ENCODE results near the gene KRTAP9-2.
"Not testable (repeated sequence)": the region's sequence is repeated elsewhere in the genome, so short reads cannot be mapped to it uniquely, and the experiment has no call there.

The KRTAP9-2 gene

DNA sequence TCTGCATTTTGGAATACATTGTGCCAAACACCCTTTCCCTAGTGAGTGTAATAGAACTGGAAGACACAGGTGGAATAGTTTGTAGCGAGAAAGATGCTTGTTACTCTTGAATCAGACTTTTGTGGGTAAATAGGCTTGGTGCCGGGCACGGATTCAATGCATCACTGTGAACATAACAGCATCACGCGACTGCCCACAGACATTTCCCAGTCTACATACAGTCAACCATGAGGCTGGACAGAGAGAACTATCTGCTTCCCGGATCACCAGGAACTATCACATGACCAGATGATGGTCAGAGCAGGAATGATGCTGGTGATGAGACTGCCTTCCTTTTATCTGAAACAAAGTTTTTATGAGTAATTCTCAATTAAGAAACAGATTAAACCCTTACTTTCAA, 397 bp upstream of the KRTAP9-2 start:
- Histone ChIP-seq H3K27ac (no peak overlapping the region), H3K4me3 (ENCODE audit: low read depth in 1 of 2, low read length in 1 of 2) (no peak overlapping the region), H3K9me3 (no peaks in the 10 kb centered on the region), H3K36me3 (no peaks in the 10 kb centered on the region), H3K27me3 (peaks cover 20% of the 10 kb centered on the region), H3K4me1 (ENCODE audit: control insufficient read depth in 1 of 2, insufficient read depth in 1 of 2, low read depth in 1 of 2, low read length in 1 of 2) (no peaks in the 10 kb centered on the region)
- TF ChIP-seq, protein P1, sequence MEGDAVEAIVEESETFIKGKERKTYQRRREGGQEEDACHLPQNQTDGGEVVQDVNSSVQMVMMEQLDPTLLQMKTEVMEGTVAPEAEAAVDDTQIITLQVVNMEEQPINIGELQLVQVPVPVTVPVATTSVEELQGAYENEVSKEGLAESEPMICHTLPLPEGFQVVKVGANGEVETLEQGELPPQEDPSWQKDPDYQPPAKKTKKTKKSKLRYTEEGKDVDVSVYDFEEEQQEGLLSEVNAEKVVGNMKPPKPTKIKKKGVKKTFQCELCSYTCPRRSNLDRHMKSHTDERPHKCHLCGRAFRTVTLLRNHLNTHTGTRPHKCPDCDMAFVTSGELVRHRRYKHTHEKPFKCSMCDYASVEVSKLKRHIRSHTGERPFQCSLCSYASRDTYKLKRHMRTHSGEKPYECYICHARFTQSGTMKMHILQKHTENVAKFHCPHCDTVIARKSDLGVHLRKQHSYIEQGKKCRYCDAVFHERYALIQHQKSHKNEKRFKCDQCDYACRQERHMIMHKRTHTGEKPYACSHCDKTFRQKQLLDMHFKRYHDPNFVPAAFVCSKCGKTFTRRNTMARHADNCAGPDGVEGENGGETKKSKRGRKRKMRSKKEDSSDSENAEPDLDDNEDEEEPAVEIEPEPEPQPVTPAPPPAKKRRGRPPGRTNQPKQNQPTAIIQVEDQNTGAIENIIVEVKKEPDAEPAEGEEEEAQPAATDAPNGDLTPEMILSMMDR (IDR thresholded peaks at IDR 0.05), result no peak

DNA sequence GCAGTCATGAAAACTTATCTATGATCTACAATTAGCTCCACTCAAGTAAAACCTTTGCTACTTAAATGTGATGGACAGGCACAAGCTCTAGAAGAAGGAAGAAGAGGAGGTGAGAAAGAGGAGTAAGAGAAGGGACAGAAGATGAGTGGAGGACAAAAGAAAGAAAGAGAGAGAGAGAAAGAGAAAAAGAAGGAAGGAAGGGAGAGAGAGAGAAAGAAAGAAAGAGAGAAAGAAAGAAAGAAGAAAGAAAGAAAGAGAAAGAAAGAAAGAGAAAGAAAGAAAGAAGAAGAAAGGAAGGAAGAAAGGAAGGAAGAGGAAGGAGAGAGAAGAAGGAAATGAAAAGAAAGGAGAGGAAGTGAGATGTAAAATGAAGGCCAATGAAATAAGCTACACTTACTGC, 3.6 kb downstream of the KRTAP9-2 start:
- Histone ChIP-seq H3K27ac (no peak overlapping the region), H3K36me3 (no peaks in the 10 kb centered on the region), H3K4me1 (ENCODE audit: control insufficient read depth in 1 of 2, insufficient read depth in 1 of 2, low read depth in 1 of 2, low read length in 1 of 2) (no peaks in the 10 kb centered on the region), H3K27me3 (peaks cover 49% of the 10 kb centered on the region), H3K4me3 (ENCODE audit: low read depth in 1 of 2, low read length in 1 of 2) (no peak overlapping the region), H3K9me3 (no peaks in the 10 kb centered on the region)
- TF ChIP-seq, protein P1 (IDR thresholded peaks at IDR 0.05), result no peak

DNA sequence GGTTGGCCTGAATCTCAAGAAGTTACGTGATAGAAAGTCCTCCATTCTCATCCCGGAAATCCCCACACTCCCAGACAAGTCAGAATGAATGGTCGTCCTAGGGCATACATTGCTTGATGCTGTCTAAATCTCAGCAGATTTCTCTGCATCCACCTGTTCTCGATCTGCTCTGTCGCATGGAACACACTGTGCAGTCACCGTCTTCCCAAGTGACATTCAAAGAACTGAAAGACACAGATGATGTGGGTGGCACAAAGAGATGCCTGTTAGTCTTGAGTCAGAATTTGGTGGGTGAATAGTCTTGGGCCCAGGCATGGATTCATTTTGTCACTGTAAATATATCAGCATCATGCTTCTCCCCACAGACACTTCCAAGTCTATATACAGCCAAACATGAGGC, 5.3 kb downstream of the KRTAP9-2 start:
- no peaks in the 10 kb centered on the region for H3K9me3 ChIP-seq
- TF ChIP-seq, protein P1 (IDR thresholded peaks at IDR 0.05), result no peak
- no peaks in the 10 kb centered on the region for H3K4me1 ChIP-seq (ENCODE audit: control insufficient read depth in 1 of 2, insufficient read depth in 1 of 2, low read depth in 1 of 2, low read length in 1 of 2)
- no peak overlapping the region for H3K4me3 ChIP-seq (ENCODE audit: low read depth in 1 of 2, low read length in 1 of 2)
- no peak overlapping the region for H3K27ac ChIP-seq
- H3K27me3 ChIP-seq, result peaks cover 49% of the 10 kb centered on the region
- H3K36me3 ChIP-seq, result no peaks in the 10 kb centered on the region

DNA sequence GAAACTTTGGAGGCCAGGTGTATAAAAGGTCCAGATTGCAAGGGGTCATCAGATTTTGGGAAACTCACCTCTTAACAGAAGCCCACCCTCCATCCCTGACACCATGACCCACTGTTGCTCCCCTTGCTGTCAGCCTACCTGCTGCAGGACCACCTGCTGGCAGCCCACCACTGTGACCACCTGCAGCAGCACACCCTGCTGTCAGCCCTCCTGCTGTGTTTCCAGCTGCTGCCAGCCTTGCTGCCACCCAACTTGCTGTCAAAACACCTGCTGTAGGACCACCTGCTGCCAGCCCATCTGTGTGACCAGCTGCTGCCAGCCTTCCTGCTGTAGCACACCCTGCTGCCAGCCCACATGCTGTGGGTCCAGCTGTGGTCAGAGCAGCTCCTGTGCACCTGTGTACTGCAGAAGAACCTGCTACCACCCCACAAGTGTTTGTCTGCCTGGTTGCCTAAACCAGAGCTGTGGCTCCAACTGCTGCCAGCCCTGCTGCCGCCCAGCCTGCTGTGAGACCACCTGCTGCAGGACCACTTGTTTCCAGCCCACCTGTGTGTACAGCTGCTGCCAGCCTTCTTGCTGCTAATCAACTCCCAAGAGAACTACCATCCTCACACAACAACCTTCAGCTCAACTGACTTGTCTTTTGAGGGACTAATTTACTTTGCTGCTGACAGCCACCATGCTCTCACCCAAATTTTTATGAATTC, 6.1 kb downstream of the KRTAP9-2 start, which contains the start of gene KRTAP9-3:
KRTAP9-3 (plus strand) TSS at position 51 of the 707 bp plus-strand sequence; CDS start at position 104, 53 bp downstream.
- peaks cover 54% of the 10 kb centered on the region for H3K27me3 ChIP-seq
- not testable (repeated sequence) for H3K9me3 ChIP-seq; H3K4me1 ChIP-seq (ENCODE audit: control insufficient read depth in 1 of 2, insufficient read depth in 1 of 2, low read depth in 1 of 2, low read length in 1 of 2); H3K36me3 ChIP-seq; H3K27ac ChIP-seq; H3K4me3 ChIP-seq (ENCODE audit: low read depth in 1 of 2, low read length in 1 of 2)

DNA sequence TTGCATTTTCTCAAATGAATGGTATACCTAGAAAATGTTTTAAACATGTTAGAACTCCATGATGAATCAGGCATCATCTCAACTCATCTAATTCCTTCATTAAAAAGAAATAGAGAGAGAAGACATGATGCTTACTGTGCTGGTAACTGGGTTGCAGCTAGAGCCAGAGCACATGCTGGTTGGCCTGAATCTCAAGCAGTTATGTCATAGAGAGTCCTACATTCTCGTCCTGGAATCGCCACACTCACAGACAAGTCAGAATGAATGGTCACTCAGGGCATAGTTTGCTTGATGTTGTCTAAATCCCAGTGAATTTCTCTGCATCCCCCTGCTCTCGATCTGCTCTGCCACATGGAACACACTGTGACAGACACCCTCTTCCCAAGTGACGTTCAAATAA, 10.7 kb downstream of the KRTAP9-2 start:
- not testable (repeated sequence) for H3K36me3 ChIP-seq; H3K9me3 ChIP-seq; H3K4me3 ChIP-seq (ENCODE audit: low read depth in 1 of 2, low read length in 1 of 2); H3K4me1 ChIP-seq (ENCODE audit: control insufficient read depth in 1 of 2, insufficient read depth in 1 of 2, low read depth in 1 of 2, low read length in 1 of 2); H3K27ac ChIP-seq
- peaks cover 30% of the 10 kb centered on the region for H3K27me3 ChIP-seq

DNA sequence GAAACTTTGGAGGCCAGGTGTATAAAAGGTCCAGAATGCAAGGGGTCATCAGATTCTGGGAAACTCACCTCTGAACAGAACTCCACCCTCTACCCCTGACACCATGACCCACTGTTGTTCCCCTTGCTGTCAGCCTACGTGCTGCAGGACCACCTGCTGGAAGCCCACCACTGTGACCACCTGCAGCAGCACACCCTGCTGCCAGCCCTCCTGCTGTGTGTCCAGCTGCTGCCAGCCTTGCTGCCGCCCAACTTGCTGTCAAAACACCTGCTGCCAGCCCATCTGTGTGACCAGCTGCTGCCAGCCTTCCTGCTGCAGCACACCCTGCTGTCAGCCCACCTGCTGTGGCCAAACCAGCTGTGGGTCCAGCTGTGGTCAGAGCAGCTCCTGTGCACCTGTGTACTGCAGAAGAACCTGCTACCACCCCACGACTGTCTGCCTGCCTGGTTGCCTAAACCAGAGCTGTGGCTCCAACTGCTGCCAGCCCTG, 11.5 kb downstream of the KRTAP9-2 start, which contains the start of gene KRTAP9-8:
KRTAP9-8 (plus strand) TSS at position 51 of the 489 bp plus-strand sequence; CDS start at position 104, 53 bp downstream.
- H3K27me3 ChIP-seq, result peaks cover 21% of the 10 kb centered on the region
- H3K4me3 ChIP-seq (ENCODE audit: low read depth in 1 of 2, low read length in 1 of 2); H3K4me1 ChIP-seq (ENCODE audit: control insufficient read depth in 1 of 2, insufficient read depth in 1 of 2, low read depth in 1 of 2, low read length in 1 of 2); H3K9me3 ChIP-seq; H3K36me3 ChIP-seq; H3K27ac ChIP-seq: not testable (repeated sequence)

DNA sequence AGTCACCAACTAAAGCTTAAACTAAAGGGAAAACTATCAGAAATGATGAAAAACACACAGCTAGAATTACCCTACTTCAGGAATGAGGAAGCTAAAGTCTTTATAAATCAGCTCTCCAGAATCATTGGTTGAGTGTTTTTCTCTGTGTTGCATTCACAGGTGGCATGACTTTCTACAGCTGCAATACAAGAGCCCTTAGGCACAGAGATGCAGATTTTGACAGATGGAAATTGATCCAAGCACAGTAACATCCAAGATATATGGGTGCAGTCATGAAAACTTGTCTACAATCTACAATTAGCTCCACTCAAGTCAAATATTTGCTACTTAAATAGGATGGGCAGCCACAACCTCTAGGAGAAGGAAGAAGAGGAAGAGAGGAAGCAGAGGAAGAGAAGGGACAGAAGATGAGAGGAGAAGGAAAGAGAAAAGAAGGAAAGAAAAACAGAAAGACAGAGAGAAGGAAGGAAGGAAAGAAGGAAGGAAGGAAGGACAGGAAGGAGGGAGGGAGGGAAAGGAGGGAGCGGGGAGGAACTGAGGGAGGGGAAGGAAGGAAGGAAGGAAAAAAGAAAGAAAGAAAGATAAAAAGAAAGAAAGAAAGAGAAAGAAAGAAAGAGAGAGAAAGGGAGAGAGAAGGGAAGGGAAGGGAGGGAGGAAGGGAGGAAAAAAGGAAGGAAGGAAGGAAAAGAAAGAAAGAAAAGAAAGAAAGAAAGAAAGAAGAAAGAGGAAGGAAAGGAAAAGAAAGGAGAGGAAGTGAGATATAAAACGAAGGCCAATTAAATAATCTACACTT, 20.7 kb downstream of the KRTAP9-2 start:
- H3K27me3 ChIP-seq, result peaks cover 19% of the 10 kb centered on the region
- not testable (repeated sequence) for H3K4me1 ChIP-seq (ENCODE audit: control insufficient read depth in 1 of 2, insufficient read depth in 1 of 2, low read depth in 1 of 2, low read length in 1 of 2); H3K9me3 ChIP-seq; H3K36me3 ChIP-seq; H3K4me3 ChIP-seq (ENCODE audit: low read depth in 1 of 2, low read length in 1 of 2); H3K27ac ChIP-seq

DNA sequence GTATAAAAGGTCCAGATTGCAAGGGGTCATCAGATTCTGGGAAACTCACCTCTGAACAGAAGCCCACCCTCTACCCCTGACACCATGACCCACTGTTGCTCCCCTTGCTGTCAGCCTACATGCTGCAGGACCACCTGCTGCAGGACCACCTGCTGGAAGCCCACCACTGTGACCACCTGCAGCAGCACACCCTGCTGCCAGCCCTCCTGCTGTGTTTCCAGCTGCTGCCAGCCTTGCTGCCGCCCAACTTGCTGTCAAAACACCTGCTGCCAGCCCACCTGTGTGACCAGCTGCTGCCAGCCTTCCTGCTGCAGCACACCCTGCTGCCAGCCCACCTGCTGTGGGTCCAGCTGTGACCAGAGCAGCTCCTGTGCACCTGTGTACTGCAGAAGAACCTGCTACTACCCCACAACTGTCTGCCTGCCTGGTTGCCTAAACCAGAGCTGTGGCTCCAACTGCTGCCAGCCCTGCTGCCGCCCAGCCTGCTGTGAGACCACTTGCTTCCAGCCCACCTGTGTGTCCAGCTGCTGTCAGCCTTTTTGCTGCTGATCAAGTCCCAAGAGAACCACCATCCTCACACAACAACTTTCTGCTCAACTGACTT, 23.3 kb downstream of the KRTAP9-2 start, which contains the start of gene KRTAP9-4:
KRTAP9-4 (plus strand) TSS at position 51 of the 604 bp plus-strand sequence; CDS start at position 85, 34 bp downstream.
- H3K27ac ChIP-seq; H3K36me3 ChIP-seq; H3K9me3 ChIP-seq; H3K4me1 ChIP-seq (ENCODE audit: control insufficient read depth in 1 of 2, insufficient read depth in 1 of 2, low read depth in 1 of 2, low read length in 1 of 2); H3K4me3 ChIP-seq (ENCODE audit: low read depth in 1 of 2, low read length in 1 of 2): not testable (repeated sequence)
- H3K27me3 ChIP-seq, result peaks cover 36% of the 10 kb centered on the region
